ENCODE measurements around the gene MYL4.

The MYL4 gene

DNA sequence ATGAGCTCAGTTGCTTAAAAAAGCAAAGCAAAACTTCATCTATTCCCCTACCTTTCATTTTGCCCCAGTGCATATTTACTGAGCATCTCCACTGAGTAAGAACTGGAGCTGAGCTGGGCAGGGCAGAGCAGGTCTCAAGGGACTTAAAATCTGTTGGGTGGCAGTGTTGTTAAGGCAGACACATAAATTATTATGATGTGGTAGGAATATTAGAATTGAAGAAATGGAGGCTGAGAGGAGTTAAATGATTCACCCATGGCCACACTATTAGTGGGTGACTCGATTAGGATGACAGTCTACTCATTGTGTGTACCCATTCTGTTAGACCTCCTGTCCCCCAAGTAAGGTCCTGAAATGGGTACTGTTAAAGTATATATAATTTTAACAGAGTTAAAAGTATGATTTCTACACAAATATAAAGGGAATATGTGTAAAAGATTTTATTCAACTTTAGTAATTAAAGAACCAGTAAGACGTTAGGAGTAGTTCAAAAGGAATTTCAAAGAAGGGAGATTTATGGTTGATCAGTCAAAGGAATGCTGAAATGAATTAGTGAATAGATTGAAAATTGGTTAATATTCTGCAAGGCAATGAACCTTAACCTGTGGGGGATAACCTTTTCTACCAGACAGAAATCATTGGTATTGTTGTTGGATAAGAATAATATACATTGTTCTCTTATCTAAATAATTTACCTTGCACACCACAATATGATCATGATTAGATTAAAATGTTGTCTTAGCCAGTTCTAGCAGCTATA is 62.0 kb downstream of the MYL4 start:
- Mint-ChIP-seq H3K9me3 (peaks cover 31% of the 10 kb centered on the region), H3K27ac (no peak overlapping the region), H3K27me3 (peaks cover 1% of the 10 kb centered on the region), H3K4me1 (ENCODE audit: low read depth) (peaks cover 25% of the 10 kb centered on the region), H3K4me3 (no peak overlapping the region), H3K36me3 (ENCODE audit: low read depth) (no peaks in the 10 kb centered on the region)
- intact Hi-C loops (cut with micrococcal nuclease), result no loop called here

DNA sequence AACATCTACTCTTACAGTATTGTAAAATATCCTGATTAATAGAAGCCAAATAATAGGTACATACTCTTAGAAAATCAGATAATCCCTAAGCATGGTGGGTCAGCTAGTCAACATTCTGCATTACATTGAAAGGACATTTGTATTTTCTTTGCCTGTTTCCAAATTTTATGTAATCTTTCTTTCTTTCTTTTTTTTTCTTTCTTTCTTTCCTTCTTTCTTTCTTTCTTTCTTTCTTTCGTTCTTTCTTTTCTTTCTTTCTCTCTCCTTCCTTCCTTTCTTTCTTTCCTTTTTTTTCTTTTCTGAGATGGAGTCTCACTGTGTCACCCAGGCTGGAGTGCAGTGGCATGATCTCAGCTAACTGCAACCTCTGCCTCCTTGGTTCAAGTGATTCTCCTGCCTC is 63.3 kb downstream of the MYL4 start:
- Mint-ChIP-seq H3K27me3 (peaks cover 1% of the 10 kb centered on the region), H3K9me3 (peaks cover 28% of the 10 kb centered on the region), H3K4me1 (ENCODE audit: low read depth) (peaks cover 35% of the 10 kb centered on the region), H3K36me3 (ENCODE audit: low read depth) (no peaks in the 10 kb centered on the region), H3K4me3 (no peak overlapping the region), H3K27ac (no peak overlapping the region)
- intact Hi-C loops (cut with micrococcal nuclease), result no loop called here

DNA sequence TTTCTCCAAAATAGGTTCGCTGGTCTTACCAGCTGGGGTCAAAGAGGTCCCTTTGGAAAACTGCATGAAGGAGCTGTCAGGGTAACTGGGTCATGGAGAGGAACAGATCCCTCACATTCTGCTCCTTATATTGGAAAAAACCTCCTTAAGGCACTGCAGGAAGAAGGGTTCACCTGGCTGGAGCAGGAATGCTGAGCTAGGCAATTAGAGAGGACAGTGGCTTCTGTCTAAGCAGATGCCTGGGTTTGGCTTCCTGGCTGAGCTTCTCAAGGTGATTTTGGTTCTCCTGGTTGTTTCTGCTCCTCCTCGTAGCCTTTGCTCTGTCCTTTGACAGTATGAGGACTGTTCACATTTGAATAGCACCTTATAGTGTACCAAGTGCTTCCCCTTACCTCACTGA is 64.1 kb downstream of the MYL4 start:
- intact Hi-C loops (cut with micrococcal nuclease), result no loop called here

More for the DNA sequence above, 64.1 kb downstream of the MYL4 start:
- Mint-ChIP-seq H3K4me3 (no peak overlapping the region), H3K27ac (no peak overlapping the region), H3K4me1 (ENCODE audit: low read depth) (peaks cover 41% of the 10 kb centered on the region), H3K9me3 (peaks cover 20% of the 10 kb centered on the region), H3K27me3 (peaks cover 1% of the 10 kb centered on the region), H3K36me3 (ENCODE audit: low read depth) (no peaks in the 10 kb centered on the region)

Data from dendritic cell treated with granulocyte-macrophage colony-stimulating factor and Interleukin-4, amounts not matched to agents 40 ng/mL and 50 ng/mL, for 4 days (primary cell).